K562 (cell line): Measurements from ENCODE around the gene OR2H2. TPM values are rescaled to one million over a fixed set of nuclear protein-coding genes. Genes with fewer than 3 reads are reported as not detected.
A peak's percentile ranks its signal among the peaks of the same experiment; 100 is the strongest.

Experiments
- ARID1B ChIP-seq: fragments of 450-650 bp; IDR thresholded peaks from 2 replicates; pipeline ENCODE4 v1.6.1; 2016; ENCODE audit warnings: antibody characterized with exemption, mild to moderate bottlenecking, inconsistent platforms
- DDX20 ChIP-seq: fragments of 450-650 bp; IDR thresholded peaks from 2 replicates; pipeline ENCODE4 v1.6.1; 2016; ENCODE audit warnings: missing genetic modification characterization, low read depth, mild to moderate bottlenecking, missing compliant biosample characterization, moderate library complexity
- GTF2E2 ChIP-seq: fragments of 200-800 bp; sonication (Bioruptor generic); IDR thresholded peaks from 2 replicates; pipeline ENCODE4 v1.6.1; 2016; ENCODE audit warnings: missing genetic modification characterization, missing compliant biosample characterization
- GTF2F1 ChIP-seq: IDR thresholded peaks from 2 replicates; pipeline ENCODE4 v1.6.1; 2011; ENCODE audit warnings: low read depth, low read length, improper control_type of control experiment
- JUND ChIP-seq, 2 experiments: IDR thresholded peaks; 2 replicates in 1 of 2; 3 replicates in 1 of 2; pipeline ENCODE4 v1.6.1; 2011; ENCODE audit warnings: borderline replicate concordance in 2 of 2, low read depth in 2 of 2, low read length in 2 of 2, improper control_type of control experiment in 1 of 2, missing biosample characterization in 1 of 2, missing genetic modification characterization in 1 of 2, missing genetic modification reagents in 1 of 2
- KDM2B ChIP-seq: fragments of 250-450 bp; sonication (Bioruptor Pico); IDR thresholded peaks from 2 replicates; pipeline ENCODE4 v1.8.0; 2021; ENCODE audit warnings: mild to moderate bottlenecking, moderate library complexity
- MAFK ChIP-seq: IDR thresholded peaks from 2 replicates; pipeline ENCODE4 v1.6.1; 2011; ENCODE audit warnings: low read length, improper control_type of control experiment
- MTA2 ChIP-seq: fragments of 450-650 bp; IDR thresholded peaks from 2 replicates; pipeline ENCODE4 v1.6.1; 2016; ENCODE audit warnings: low read depth
- NR4A1 ChIP-seq, 2 experiments: fragments of 250-450 bp in 1 of 2; fragments of 450-650 bp in 1 of 2; sonication (Bioruptor Pico) in 1 of 2; IDR thresholded peaks; 2 replicates each; pipeline versions ENCODE4 v1.4.0 to v1.6.1; 2016 to 2020; ENCODE audit warnings: mild to moderate bottlenecking in 2 of 2, missing compliant biosample characterization in 1 of 2, missing genetic modification characterization in 1 of 2, moderate library complexity in 1 of 2
- PCBP1 ChIP-seq: fragments of 200-400 bp; formaldehyde crosslinking; IDR thresholded peaks from 2 replicates; pipeline ENCODE4 v1.6.1; 2018; ENCODE audit warnings: mild to moderate bottlenecking, low read depth, low read length; ENCODE audit not compliant: poor library complexity, severe bottlenecking
- PML ChIP-seq: IDR thresholded peaks from 2 replicates; pipeline ENCODE4 v1.6.1; 2012; ENCODE audit warnings: low read length, inconsistent platforms
- SIRT6 ChIP-seq: IDR thresholded peaks from one replicate; pipeline ENCODE4 v1.6.1; 2012; ENCODE audit warnings: low read depth, mild to moderate bottlenecking, control low read depth, inconsistent platforms, low read length, moderate library complexity
- SIX5 ChIP-seq, 2 experiments: IDR thresholded peaks; 2 replicates each; pipeline ENCODE4 v1.6.1; 2011; ENCODE audit warnings: low read length in 2 of 2, borderline replicate concordance in 1 of 2, low read depth in 1 of 2, mild to moderate bottlenecking in 1 of 2, moderate library complexity in 1 of 2; ENCODE audit not compliant: insufficient read depth in 1 of 2
- TCFL5 ChIP-seq: fragments of 250-450 bp; sonication (Bioruptor Pico); conservative IDR thresholded peaks from 2 replicates; pipeline ENCODE4 v1.6.1; 2021; ENCODE audit warnings: mild to moderate bottlenecking, moderate library complexity, matching md5 sums
- TFAM ChIP-seq: fragments of 250-450 bp; sonication (Bioruptor Pico); conservative IDR thresholded peaks from 2 replicates; pipeline ENCODE4 v1.5.0; 2021; ENCODE audit warnings: mild to moderate bottlenecking, moderate library complexity
- XRCC5 ChIP-seq: fragments of 200-400 bp; formaldehyde crosslinking; IDR thresholded peaks from 2 replicates; pipeline ENCODE4 v1.6.1; 2017; ENCODE audit warnings: low read depth, mild to moderate bottlenecking, low read length
- YY1 ChIP-seq, 3 experiments: IDR thresholded peaks; 2 replicates each; pipeline ENCODE4 v1.6.1; 2011; ENCODE audit warnings: low read length in 2 of 3, mild to moderate bottlenecking in 2 of 3, moderate library complexity in 2 of 3, borderline replicate concordance in 1 of 3, control low read depth in 1 of 3, low read depth in 1 of 3; ENCODE audit not compliant: insufficient read depth in 3 of 3, insufficient replicate concordance in 2 of 3, control insufficient read depth in 1 of 3, insufficient read length in 1 of 3; ENCODE audit errors: extremely low read depth in 1 of 3
- ZNF143 ChIP-seq: sonication (generic); formaldehyde crosslinking; IDR thresholded peaks from 2 replicates; pipeline ENCODE4 v1.9.0; 2022; ENCODE audit warnings: mild to moderate bottlenecking, missing genetic modification reagents
- polyA plus RNA-seq, 8 experiments: library from polyadenylated mRNA; depleted of rRNA in 4 of 8; stranded (reverse) in 5 of 8; unstranded in 3 of 8; fragments of >200 nt; fragmentation: Nextera tagmentation in 2 of 8; fragmentation: Illumina TruSeq in 1 of 8; extraction: Ambion mirVana in 2 of 8; extraction: Trizol in 1 of 8; gene quantifications; 2 replicates each; pipeline versions ENCODE4 v1.2.1 to v1.2.3, GENCODE V29; 2011 to 2014; ENCODE audit warnings: inconsistent platforms in 1 of 8, missing spikeins in 1 of 8
- total RNA-seq, 7 experiments: library from RNA; depleted of rRNA in 6 of 7; stranded (reverse); fragments of >200 nt in 6 of 7; fragmentation: Illumina TruSeq in 2 of 7; extraction: Trizol in 2 of 7; gene quantifications; 2 replicates each; pipeline versions ENCODE4 v1.2.1 to v1.2.3, GENCODE V29; 2011 to 2021; ENCODE audit warnings: low replicate concordance in 1 of 7
- TF ChIP-seq, protein P1 (sequence below), 3 experiments: fragments of 200-800 bp in 1 of 3; sonication (Bioruptor generic) in 1 of 3; sonication (generic) in 1 of 3; formaldehyde crosslinking in 1 of 3; IDR thresholded peaks; 2 replicates each; pipeline versions ENCODE4 v1.6.1 to v1.8.0; 2016 to 2022; ENCODE audit warnings: mild to moderate bottlenecking in 2 of 3, missing compliant biosample characterization in 2 of 3, missing genetic modification characterization in 2 of 3, missing genetic modification reagents in 1 of 3
- TF ChIP-seq, protein P2 (sequence below): sonication (generic); formaldehyde crosslinking; IDR thresholded peaks from 2 replicates; pipeline ENCODE4 v1.8.1; 2023; ENCODE audit warnings: mild to moderate bottlenecking, missing genetic modification reagents
- TF ChIP-seq, protein P3 (sequence below): fragments of 150-350 bp; conservative IDR thresholded peaks from 2 replicates; pipeline ENCODE4 v1.6.1; 2014; ENCODE audit warnings: low read length

OR2H2 gene
- total and polyA plus RNA-seq, 9 of the 15 experiments (the other 6 are each of a cell fraction or from before 2014, with no cell fraction given): not detected

DNA sequence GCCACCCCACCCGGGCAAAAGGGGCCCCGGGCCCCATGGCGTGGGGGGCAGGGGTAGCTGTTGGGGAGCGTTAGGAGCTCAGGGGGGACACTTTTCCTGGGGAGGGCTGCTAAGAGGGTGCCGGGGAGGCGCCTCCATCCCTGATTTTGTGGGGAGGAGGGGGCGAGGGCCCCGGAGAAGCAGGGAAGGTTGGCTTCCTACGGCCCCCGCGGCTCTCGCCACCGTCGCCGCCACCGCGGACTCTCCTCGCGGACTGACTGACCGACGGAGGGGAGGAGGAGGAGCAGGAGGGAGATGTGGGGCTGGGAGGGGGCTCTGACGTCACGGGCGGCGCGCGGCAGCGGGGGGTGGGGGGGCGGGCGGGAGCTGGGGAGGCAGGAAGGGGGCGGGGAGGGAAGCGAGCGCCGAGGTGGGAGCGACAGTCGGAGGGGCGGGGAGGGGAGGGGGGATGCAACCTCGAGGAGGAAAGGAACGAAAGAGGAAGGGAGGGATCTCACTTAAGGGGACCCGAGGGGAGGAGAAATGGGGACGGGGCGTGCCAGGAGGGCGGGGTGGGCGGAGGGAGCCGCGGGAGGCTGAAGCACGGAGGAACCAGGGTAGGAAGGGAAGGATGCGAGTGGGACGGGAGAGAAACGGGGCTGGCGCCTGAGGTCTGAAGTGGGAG is 43.0 kb downstream of the OR2H2 start (continued):
- TF ChIP-seq JUND (IDR thresholded peaks at IDR 0.05; ENCODE audit: borderline replicate concordance, low read depth, low read length) (no peak), JUND (tag; IDR thresholded peaks at IDR 0.05; ENCODE audit: borderline replicate concordance, low read depth, low read length) (no peak; the same call in 2 of the 3 replicates), MTA2 (peak; percentile 38; the same call in 1 of the 2 replicates), KDM2B (CRISPR knock-in tag) (no peak), GTF2F1 (no peak), DDX20 (tag) (no peak), MAFK (no peak), ZNF143 (no peak), GTF2E2 (tag) (no peak), SIRT6 (no peak), PCBP1 (no peak), NR4A1 (CRISPR knock-in tag; IDR thresholded peaks at IDR 0.05) (no peak), NR4A1 (tag; IDR thresholded peaks at IDR 0.05) (no peak), YY1 (IDR thresholded peaks at IDR 0.05; ENCODE audit: borderline replicate concordance in 1 of 3, control insufficient read depth in 1 of 3, extremely low read depth in 1 of 3, insufficient read depth in 3 of 3, insufficient read length in 1 of 3, insufficient replicate concordance in 2 of 3, low read depth in 1 of 3, low read length in 2 of 3) (peak in 2 of 3 experiments; percentile 38 to 50), PML (peak; percentile 55; the same call in 1 of the 2 replicates), TFAM (CRISPR knock-in tag) (no peak), TCFL5 (CRISPR knock-in tag) (no peak), XRCC5 (no peak), SIX5 (IDR thresholded peaks at IDR 0.05; ENCODE audit: borderline replicate concordance in 1 of 2, insufficient read depth in 1 of 2, low read depth in 1 of 2, low read length in 2 of 2) (no peak), ARID1B (no peak)
- TF ChIP-seq, protein P1, sequence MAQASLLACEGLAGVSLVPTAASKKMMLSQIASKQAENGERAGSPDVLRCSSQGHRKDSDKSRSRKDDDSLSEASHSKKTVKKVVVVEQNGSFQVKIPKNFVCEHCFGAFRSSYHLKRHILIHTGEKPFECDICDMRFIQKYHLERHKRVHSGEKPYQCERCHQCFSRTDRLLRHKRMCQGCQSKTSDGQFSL (CRISPR knock-in tag; IDR thresholded peaks at IDR 0.05): no peak
- TF ChIP-seq, protein P1 (tag; IDR thresholded peaks at IDR 0.05): peak in 1 of 2 experiments; percentile 77; a peak in 1 of 4 replicates
- TF ChIP-seq, protein P2, sequence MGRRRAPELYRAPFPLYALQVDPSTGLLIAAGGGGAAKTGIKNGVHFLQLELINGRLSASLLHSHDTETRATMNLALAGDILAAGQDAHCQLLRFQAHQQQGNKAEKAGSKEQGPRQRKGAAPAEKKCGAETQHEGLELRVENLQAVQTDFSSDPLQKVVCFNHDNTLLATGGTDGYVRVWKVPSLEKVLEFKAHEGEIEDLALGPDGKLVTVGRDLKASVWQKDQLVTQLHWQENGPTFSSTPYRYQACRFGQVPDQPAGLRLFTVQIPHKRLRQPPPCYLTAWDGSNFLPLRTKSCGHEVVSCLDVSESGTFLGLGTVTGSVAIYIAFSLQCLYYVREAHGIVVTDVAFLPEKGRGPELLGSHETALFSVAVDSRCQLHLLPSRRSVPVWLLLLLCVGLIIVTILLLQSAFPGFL: no peak
- TF ChIP-seq, protein P3, sequence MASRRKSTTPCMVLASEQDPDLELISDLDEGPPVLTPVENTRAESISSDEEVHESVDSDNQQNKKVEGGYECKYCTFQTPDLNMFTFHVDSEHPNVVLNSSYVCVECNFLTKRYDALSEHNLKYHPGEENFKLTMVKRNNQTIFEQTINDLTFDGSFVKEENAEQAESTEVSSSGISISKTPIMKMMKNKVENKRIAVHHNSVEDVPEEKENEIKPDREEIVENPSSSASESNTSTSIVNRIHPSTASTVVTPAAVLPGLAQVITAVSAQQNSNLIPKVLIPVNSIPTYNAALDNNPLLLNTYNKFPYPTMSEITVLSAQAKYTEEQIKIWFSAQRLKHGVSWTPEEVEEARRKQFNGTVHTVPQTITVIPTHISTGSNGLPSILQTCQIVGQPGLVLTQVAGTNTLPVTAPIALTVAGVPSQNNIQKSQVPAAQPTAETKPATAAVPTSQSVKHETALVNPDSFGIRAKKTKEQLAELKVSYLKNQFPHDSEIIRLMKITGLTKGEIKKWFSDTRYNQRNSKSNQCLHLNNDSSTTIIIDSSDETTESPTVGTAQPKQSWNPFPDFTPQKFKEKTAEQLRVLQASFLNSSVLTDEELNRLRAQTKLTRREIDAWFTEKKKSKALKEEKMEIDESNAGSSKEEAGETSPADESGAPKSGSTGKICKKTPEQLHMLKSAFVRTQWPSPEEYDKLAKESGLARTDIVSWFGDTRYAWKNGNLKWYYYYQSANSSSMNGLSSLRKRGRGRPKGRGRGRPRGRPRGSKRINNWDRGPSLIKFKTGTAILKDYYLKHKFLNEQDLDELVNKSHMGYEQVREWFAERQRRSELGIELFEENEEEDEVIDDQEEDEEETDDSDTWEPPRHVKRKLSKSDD: no peak
